ENCODE data around the gene PRIM1. TPM values are rescaled to one million over a fixed set of nuclear protein-coding genes. Genes with fewer than 3 reads are reported as not detected.
"Not testable (repeated sequence)": the region's sequence is repeated elsewhere in the genome, so short reads cannot be mapped to it uniquely, and the experiment has no call there.

Gene PRIM1
- polyA plus RNA-seq (2011; rRNA removed): 5.1 and 7.8 TPM in 2 replicates
- 3.5 and 5.2 TPM in 2 replicates for polyA minus RNA-seq (2011; rRNA and poly(A)+ RNA removed)

DNA sequence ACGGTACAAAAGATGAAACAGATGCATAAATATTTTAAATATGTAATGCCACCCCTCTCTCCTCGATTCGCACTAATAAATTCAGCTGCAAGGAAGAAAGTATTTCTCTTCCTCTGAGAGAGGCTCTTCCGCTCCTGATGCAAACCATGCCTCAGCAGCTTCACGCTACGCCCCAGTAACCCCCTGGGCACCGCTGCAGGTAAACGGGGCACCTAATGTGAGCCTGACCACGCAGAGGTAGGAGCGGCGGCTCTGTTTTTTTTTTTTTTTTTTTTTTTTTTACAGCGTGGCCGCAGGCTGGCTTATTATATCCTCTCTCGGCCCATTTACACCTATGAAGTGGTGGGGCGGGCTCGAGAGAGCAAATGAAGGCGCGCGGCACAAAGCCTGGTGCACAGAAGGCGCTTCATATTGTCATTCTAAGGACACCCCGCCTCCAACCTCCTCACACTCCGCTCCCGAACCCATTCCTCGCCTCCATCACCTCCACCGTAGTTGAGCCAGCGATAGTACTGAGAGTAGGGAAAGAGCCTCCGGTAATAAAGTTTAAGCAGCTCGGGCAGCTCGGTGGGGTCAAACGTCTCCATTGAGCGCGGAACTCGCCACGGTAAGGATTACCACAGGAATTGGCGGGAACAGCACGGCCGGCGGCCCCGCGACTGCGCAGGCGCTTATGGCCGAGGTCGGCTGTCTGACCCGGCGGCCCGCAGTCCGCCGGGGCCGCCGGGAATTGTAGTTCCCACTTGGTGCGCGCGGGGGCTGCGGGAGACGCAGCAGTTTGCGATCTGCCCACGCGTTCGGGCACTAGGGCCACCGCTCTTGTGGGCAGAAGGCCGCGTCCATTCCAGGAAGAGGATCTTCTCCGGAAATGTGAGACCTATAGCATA, at the start of gene PRIM1:
TSS of gene PRIM1 (minus strand) at position 612 of the 887 bp plus-strand sequence. CDS start at position 587, 25 bp downstream.
- no peaks in the 10 kb centered on the region for H3K27me3 ChIP-seq (ENCODE audit: control insufficient read depth, insufficient read depth, low read length)
- DNase-seq (ENCODE audit: low read depth): no peak
- CTCF ChIA-PET: interaction anchor here (0.7 to 4.1 kb wide), 5 partner anchors 10 to 279 kb away, joined by 3 to 32 read pairs (median 4); no protein-coding TSS in a partner anchor
- TF ChIP-seq, protein P1, sequence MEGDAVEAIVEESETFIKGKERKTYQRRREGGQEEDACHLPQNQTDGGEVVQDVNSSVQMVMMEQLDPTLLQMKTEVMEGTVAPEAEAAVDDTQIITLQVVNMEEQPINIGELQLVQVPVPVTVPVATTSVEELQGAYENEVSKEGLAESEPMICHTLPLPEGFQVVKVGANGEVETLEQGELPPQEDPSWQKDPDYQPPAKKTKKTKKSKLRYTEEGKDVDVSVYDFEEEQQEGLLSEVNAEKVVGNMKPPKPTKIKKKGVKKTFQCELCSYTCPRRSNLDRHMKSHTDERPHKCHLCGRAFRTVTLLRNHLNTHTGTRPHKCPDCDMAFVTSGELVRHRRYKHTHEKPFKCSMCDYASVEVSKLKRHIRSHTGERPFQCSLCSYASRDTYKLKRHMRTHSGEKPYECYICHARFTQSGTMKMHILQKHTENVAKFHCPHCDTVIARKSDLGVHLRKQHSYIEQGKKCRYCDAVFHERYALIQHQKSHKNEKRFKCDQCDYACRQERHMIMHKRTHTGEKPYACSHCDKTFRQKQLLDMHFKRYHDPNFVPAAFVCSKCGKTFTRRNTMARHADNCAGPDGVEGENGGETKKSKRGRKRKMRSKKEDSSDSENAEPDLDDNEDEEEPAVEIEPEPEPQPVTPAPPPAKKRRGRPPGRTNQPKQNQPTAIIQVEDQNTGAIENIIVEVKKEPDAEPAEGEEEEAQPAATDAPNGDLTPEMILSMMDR (IDR thresholded peaks at IDR 0.05; ENCODE audit: insufficient read depth, low read depth, low read length): peak; percentile 23
- peak within 1 kb of the TSS; percentile 91 for H3K4me3 ChIP-seq (ENCODE audit: low read depth, low read length)
- POLR2A ChIA-PET: interaction anchor here (0.7 kb wide), 1 partner anchor 117 kb away, joined by 13 read pairs; no protein-coding TSS in a partner anchor
- no peaks in the 10 kb centered on the region for H3K36me3 ChIP-seq (ENCODE audit: control insufficient read depth, insufficient read depth, low read length)

- CTCF ChIA-PET: no interaction called here
- TF ChIP-seq, protein P1 (IDR thresholded peaks at IDR 0.05; ENCODE audit: insufficient read depth, low read depth, low read length): no peak
Measured at GRCh38 chr12:56800221-56800620, 48.1 kb upstream of the PRIM1 start.

GRCh38 chr12:56799345-56799744, 47.2 kb upstream of the PRIM1 start:
- H3K27me3 ChIP-seq (ENCODE audit: control insufficient read depth, insufficient read depth, low read length); DNase-seq (ENCODE audit: low read depth); CTCF ChIA-PET; H3K4me3 ChIP-seq (ENCODE audit: low read depth, low read length); POLR2A ChIA-PET; H3K36me3 ChIP-seq (ENCODE audit: control insufficient read depth, insufficient read depth, low read length): not testable (repeated sequence)

More at GRCh38 chr12:56800221-56800620, 48.1 kb upstream of the PRIM1 start:
- Histone ChIP-seq H3K4me3 (ENCODE audit: low read depth, low read length) (no peak overlapping the region), H3K27me3 (ENCODE audit: control insufficient read depth, insufficient read depth, low read length) (no peaks in the 10 kb centered on the region), H3K36me3 (ENCODE audit: control insufficient read depth, insufficient read depth, low read length) (no peaks in the 10 kb centered on the region)
- DNase-seq (ENCODE audit: low read depth): no peak
- POLR2A ChIA-PET: no interaction called here

DNA sequence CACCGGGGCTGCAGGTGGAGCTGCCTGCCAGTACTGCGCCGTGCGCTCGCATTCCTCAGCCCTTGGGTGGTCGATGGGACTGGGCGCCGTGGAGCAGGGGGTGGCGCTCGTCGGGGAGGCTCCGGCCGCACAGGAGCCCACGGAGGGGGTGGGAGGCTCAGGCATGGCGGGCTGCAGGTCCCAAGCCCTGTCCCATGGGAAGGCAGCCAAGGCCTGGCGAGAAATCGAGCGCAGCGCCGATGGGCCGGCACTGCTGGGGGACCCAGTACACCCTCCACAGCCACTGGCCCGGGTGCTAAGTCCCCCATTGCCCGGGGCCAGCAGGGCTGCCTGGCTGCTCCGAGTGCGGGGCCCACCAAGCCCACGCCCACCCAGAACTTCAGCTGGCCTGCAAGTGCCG, 43.7 kb upstream of the PRIM1 start:
- H3K4me3 ChIP-seq (ENCODE audit: low read depth, low read length); H3K36me3 ChIP-seq (ENCODE audit: control insufficient read depth, insufficient read depth, low read length); POLR2A ChIA-PET; DNase-seq (ENCODE audit: low read depth); CTCF ChIA-PET; H3K27me3 ChIP-seq (ENCODE audit: control insufficient read depth, insufficient read depth, low read length): not testable (repeated sequence)

GRCh38 chr12:56795046-56795562, 43.0 kb upstream of the PRIM1 start:
- H3K36me3 ChIP-seq (ENCODE audit: control insufficient read depth, insufficient read depth, low read length); DNase-seq (ENCODE audit: low read depth); H3K27me3 ChIP-seq (ENCODE audit: control insufficient read depth, insufficient read depth, low read length); CTCF ChIA-PET; POLR2A ChIA-PET; H3K4me3 ChIP-seq (ENCODE audit: low read depth, low read length): not testable (repeated sequence)

GRCh38 chr12:56793124-56793523, 41.0 kb upstream of the PRIM1 start:
- CTCF ChIA-PET, POLR2A ChIA-PET: not testable (repeated sequence)

GRCh38 chr12:56792678-56793077, 40.6 kb upstream of the PRIM1 start:
- ChIA-PET CTCF (interaction anchor here (0.8 kb wide), 1 partner anchor 11 kb away, joined by 3 read pairs; no protein-coding TSS in a partner anchor), POLR2A (no interaction called here)
- TF ChIP-seq, protein P1 (IDR thresholded peaks at IDR 0.05; ENCODE audit: insufficient read depth, low read depth, low read length): no peak
- H3K27me3 ChIP-seq (ENCODE audit: control insufficient read depth, insufficient read depth, low read length): no peaks in the 10 kb centered on the region
- H3K36me3 ChIP-seq (ENCODE audit: control insufficient read depth, insufficient read depth, low read length): no peaks in the 10 kb centered on the region
- no peak overlapping the region for H3K4me3 ChIP-seq (ENCODE audit: low read depth, low read length)
- DNase-seq (ENCODE audit: low read depth): no peak

More at GRCh38 chr12:56793124-56793523, 41.0 kb upstream of the PRIM1 start:
- not testable (repeated sequence) for DNase-seq (ENCODE audit: low read depth); H3K4me3 ChIP-seq (ENCODE audit: low read depth, low read length); H3K36me3 ChIP-seq (ENCODE audit: control insufficient read depth, insufficient read depth, low read length); H3K27me3 ChIP-seq (ENCODE audit: control insufficient read depth, insufficient read depth, low read length)

DNA sequence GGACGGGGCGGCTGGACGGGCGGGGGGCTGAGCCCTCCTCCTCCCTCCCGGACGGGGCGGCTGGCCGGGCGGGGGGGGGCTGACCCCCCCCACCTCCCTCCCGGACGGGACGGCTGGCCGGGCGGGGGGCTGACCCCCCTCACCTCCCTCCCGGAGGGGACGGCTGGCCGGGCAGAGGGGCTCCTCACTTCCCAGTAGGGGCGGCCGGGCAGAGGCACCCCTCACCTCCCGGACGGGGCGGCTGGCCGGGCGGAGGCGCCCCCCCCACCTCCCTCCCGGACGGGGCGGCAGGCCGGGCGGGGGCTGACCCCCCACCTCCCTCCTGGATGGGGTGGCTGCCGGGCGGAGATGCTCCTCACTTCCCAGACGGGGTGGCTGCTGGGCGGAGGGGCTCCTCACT, 37.3 kb upstream of the PRIM1 start:
- DNase-seq (ENCODE audit: low read depth); CTCF ChIA-PET; POLR2A ChIA-PET; H3K4me3 ChIP-seq (ENCODE audit: low read depth, low read length); H3K36me3 ChIP-seq (ENCODE audit: control insufficient read depth, insufficient read depth, low read length); H3K27me3 ChIP-seq (ENCODE audit: control insufficient read depth, insufficient read depth, low read length): not testable (repeated sequence)
